ENCODE measurements around the gene RPA3.

DNA sequence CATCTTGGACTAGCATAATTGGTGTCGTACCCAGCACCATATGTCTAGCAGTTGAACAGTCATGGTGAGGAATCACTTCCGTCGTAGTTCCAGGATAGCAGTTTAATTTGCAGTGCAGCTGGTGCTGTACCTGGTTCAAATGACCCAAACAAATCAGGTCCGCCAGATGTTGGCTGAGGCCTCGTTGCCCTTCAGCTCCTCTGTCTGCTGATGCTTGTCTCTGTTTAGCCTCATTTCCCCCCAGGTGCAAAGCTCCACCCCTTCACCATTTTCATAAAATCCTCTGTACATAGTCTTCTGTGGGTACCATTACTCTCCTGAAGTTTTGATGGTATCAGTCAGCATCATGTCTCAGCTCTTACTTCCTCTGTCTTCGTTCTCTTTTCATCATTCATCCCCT is 42.7 kb downstream of the RPA3 start:
- no peak for TF ChIP-seq EZH2 (IDR thresholded peaks at IDR 0.05; ENCODE audit: borderline replicate concordance, low read depth, low read length, severe bottlenecking)
- TF ChIP-seq, protein P1, sequence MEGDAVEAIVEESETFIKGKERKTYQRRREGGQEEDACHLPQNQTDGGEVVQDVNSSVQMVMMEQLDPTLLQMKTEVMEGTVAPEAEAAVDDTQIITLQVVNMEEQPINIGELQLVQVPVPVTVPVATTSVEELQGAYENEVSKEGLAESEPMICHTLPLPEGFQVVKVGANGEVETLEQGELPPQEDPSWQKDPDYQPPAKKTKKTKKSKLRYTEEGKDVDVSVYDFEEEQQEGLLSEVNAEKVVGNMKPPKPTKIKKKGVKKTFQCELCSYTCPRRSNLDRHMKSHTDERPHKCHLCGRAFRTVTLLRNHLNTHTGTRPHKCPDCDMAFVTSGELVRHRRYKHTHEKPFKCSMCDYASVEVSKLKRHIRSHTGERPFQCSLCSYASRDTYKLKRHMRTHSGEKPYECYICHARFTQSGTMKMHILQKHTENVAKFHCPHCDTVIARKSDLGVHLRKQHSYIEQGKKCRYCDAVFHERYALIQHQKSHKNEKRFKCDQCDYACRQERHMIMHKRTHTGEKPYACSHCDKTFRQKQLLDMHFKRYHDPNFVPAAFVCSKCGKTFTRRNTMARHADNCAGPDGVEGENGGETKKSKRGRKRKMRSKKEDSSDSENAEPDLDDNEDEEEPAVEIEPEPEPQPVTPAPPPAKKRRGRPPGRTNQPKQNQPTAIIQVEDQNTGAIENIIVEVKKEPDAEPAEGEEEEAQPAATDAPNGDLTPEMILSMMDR (IDR thresholded peaks at IDR 0.05; ENCODE audit: borderline replicate concordance, extremely low read depth, low read length, poor library complexity, severe bottlenecking) = no peak
